ENCODE results near the gene CHI3L1. TPM values are rescaled to one million over a fixed set of nuclear protein-coding genes. Genes with fewer than 3 reads are reported as not detected.

CHI3L1 gene
- total RNA-seq, 1 donor from 2014 or later, result not detected

DNA sequence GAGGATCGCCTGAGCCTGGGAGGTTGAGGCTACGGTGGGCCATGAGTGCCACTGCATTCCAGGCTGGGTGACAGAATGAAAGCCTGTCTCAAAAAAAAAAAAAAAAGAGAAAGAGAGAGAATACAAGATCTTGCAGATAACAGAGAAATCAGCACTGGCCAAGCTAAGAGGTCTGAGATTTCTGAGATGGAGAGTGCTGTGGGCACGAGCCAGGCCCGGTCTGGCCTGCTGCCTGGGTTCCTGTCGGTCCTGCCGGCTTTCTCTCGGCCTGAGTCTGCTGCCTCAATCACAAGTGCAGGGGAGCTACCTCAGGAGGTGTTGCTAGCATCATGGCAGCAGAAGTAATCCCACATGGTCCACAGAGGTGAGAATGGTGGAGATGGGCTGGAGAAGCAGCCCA, 40.0 kb downstream of the CHI3L1 start:
- Mint-ChIP-seq H3K4me1 (ENCODE audit: low read depth) (no peaks in the 10 kb centered on the region), H3K9me3 (no peaks in the 10 kb centered on the region), H3K36me3 (ENCODE audit: low read depth) (no peaks in the 10 kb centered on the region), H3K27ac (no peak overlapping the region), H3K27me3 (ENCODE audit: insufficient read depth) (no peaks in the 10 kb centered on the region), H3K4me3 (no peak overlapping the region)
- intact Hi-C loops (cut with micrococcal nuclease), result no loop called here
- DNase-seq (ENCODE audit: low spot score), result no peak

DNA sequence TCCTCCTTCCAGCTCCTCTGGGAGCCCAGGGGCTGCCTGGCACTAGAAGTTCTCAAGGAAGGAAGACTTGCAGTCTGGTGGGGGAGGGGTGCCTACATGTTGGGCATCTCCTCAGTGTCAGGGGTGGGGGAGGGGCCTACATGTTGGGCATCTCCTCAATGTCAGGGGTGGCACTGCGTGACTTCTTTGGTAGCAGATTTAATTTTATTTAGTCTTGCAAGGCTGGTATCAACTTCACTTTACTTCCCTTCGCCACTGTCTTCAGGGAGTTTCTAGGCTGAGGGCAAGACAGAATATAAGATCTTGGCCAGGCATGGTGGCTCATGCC, 40.5 kb downstream of the CHI3L1 start:
- no peaks in the 10 kb centered on the region for H3K9me3 Mint-ChIP-seq
- H3K36me3 Mint-ChIP-seq (ENCODE audit: low read depth), result no peaks in the 10 kb centered on the region
- DNase-seq (ENCODE audit: low spot score), result no peak
- intact Hi-C loops (cut with micrococcal nuclease), result no loop called here
- H3K4me3 Mint-ChIP-seq, result no peak overlapping the region
- H3K4me1 Mint-ChIP-seq (ENCODE audit: low read depth), result no peaks in the 10 kb centered on the region
- H3K27me3 Mint-ChIP-seq (ENCODE audit: insufficient read depth), result no peaks in the 10 kb centered on the region
- H3K27ac Mint-ChIP-seq, result no peak overlapping the region

DNA sequence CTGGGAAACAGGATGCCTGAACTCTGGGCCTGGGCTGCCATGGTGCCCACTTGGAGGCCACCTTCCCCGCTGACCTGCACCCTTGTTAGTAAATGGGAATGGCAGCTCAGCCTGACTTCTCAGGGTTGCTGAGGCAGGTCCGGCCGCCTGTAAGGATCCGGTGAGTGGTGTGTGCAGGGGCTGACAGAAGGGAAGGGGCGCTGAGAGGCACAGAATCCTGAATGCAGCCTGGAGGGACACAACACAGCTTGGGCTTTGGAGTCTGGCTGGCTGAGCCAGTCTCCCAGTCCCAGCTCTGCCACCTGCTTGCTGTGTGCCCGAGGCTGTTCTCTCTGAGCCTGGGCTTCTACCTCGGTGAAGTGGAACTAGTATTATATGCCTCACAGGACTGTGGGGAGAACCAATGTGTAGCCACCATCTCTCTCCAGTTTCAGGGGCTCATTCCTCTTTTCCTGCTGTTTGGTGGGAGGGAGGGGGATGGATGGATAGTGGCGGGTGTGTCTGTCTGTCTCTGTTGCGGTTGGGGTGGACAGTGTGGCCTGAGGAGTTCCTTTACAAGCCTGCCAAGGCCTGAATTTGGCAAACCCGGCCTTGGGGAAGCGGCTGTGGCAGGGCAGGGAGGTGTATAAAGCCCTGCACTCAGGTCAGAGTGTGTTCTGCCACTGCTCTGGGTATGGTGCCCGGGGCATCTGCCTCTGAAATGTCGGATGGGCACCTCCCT, 41.0 kb downstream of the CHI3L1 start:
- no peak overlapping the region for H3K27ac Mint-ChIP-seq
- H3K4me1 Mint-ChIP-seq (ENCODE audit: low read depth), result no peaks in the 10 kb centered on the region
- DNase-seq (ENCODE audit: low spot score), result no peak
- intact Hi-C loops (cut with micrococcal nuclease), result no loop called here
- H3K27me3 Mint-ChIP-seq (ENCODE audit: insufficient read depth), result peaks cover 2% of the 10 kb centered on the region
- no peaks in the 10 kb centered on the region for H3K9me3 Mint-ChIP-seq
- no peak overlapping the region for H3K4me3 Mint-ChIP-seq
- H3K36me3 Mint-ChIP-seq (ENCODE audit: low read depth), result no peaks in the 10 kb centered on the region

DNA sequence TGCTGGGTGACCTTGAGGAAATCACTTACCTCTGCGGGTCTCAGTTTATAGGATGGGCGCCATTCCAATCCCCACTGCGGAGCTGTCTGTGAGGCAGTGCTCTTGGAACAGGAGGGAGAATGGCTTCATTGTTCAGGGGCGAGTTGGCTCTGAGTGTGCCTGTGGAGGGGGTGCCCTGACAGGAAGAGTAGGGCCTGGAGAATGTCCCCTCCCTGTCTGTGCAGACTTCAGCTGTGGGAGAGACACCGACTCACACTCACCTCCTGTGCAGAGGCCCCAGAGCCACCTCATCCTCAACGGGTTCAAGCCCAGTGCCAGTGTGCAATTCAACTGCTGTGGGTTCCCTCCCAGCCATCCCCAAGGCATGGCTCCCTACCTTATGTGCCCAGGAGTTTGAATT, 41.8 kb downstream of the CHI3L1 start:
- peaks cover 2% of the 10 kb centered on the region for H3K27me3 Mint-ChIP-seq (ENCODE audit: insufficient read depth)
- H3K9me3 Mint-ChIP-seq, result no peaks in the 10 kb centered on the region
- DNase-seq (ENCODE audit: low spot score), result no peak
- intact Hi-C loops (cut with micrococcal nuclease), result no loop called here
- H3K27ac Mint-ChIP-seq, result no peak overlapping the region
- no peaks in the 10 kb centered on the region for H3K4me1 Mint-ChIP-seq (ENCODE audit: low read depth)
- no peaks in the 10 kb centered on the region for H3K36me3 Mint-ChIP-seq (ENCODE audit: low read depth)
- H3K4me3 Mint-ChIP-seq, result no peak overlapping the region

DNA sequence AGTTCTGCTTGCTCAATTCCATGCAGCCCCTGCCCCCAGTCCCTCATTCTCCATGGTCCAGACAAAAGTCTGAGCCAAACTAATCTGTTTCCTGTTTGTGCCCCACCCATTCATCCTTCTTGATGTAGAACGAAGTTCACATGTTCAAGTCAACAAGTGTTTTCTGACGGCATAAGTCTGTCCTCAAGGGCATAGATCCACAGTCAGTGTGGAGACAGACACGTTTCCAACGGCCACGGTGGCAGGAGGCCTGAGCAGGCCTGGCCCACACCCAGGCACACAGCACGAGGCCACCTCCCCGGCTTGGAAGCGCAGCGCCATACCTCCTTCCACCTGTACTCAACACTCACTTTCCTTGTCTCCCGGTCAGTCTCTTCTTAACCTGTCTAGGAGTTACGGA, 42.9 kb downstream of the CHI3L1 start:
- Mint-ChIP-seq H3K4me1 (ENCODE audit: low read depth) (no peaks in the 10 kb centered on the region), H3K36me3 (ENCODE audit: low read depth) (no peaks in the 10 kb centered on the region), H3K27me3 (ENCODE audit: insufficient read depth) (peaks cover 2% of the 10 kb centered on the region), H3K27ac (no peak overlapping the region), H3K4me3 (no peak overlapping the region), H3K9me3 (no peaks in the 10 kb centered on the region)
- intact Hi-C loops (cut with micrococcal nuclease), result no loop called here
- no peak for DNase-seq (ENCODE audit: low spot score)

DNA sequence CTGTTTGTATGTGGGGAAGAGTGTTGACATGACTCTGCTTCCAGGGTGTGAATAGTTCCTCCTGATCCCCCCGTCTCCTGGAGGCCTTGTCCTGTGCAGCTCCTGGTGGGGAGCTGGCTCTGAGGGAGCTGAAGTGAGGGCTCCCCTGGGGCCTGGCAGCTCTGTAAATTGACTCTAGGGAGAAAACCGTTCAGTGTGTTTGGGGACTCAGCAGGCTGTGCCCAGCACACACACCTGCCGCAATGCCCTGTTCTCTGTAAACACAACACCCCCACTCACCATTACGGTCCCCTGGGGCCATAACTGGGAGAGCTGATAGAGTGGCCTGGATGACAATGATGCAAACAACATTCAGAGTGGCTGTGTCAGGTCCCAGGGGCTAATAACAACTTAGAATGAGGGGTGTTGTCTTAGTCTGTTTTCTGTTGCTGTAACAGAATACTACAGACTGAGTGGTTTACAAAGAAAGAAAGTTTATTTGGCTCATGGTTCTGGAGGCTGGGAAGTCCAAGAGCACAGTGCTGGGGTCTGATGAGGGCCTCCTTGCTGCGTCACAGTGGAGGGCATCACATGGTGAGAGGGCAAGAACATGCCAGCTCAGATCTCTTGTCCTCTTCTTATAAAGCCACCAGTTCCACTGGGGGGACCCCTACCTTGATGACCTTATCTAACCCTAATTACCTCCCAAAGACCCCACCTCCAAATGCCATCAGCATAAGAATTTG, 43.7 kb downstream of the CHI3L1 start:
- no peak for DNase-seq (ENCODE audit: low spot score)
- no peak overlapping the region for H3K4me3 Mint-ChIP-seq
- intact Hi-C loops (cut with micrococcal nuclease), result no loop called here
- H3K36me3 Mint-ChIP-seq (ENCODE audit: low read depth), result no peaks in the 10 kb centered on the region
- no peaks in the 10 kb centered on the region for H3K4me1 Mint-ChIP-seq (ENCODE audit: low read depth)
- H3K27ac Mint-ChIP-seq, result no peak overlapping the region
- no peaks in the 10 kb centered on the region for H3K9me3 Mint-ChIP-seq
- peaks cover 2% of the 10 kb centered on the region for H3K27me3 Mint-ChIP-seq (ENCODE audit: insufficient read depth)

DNA sequence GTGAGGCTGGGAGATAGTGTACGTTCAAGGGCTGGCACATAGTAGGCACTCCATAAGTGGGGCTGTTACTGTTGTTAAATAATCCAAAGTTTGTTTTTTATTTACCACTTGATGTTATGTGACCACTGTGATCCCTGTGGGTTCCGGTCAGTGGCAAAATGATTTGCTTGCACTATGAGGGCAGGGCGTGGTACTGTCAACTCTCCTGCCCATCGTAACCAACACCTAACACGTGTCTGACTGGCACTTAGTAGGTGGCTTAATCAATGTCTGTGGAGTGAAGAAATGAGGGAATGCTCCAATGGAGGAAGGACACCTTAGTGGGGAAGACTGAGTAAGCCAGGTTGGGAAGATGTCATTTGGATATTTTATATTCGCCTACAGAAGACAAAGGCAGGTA, 44.4 kb downstream of the CHI3L1 start:
- no peak overlapping the region for H3K27ac Mint-ChIP-seq
- peaks cover 2% of the 10 kb centered on the region for H3K27me3 Mint-ChIP-seq (ENCODE audit: insufficient read depth)
- H3K4me3 Mint-ChIP-seq, result no peak overlapping the region
- intact Hi-C loops (cut with micrococcal nuclease), result no loop called here
- no peak for DNase-seq (ENCODE audit: low spot score)
- no peaks in the 10 kb centered on the region for H3K36me3 Mint-ChIP-seq (ENCODE audit: low read depth)
- no peaks in the 10 kb centered on the region for H3K9me3 Mint-ChIP-seq
- no peaks in the 10 kb centered on the region for H3K4me1 Mint-ChIP-seq (ENCODE audit: low read depth)

DNA sequence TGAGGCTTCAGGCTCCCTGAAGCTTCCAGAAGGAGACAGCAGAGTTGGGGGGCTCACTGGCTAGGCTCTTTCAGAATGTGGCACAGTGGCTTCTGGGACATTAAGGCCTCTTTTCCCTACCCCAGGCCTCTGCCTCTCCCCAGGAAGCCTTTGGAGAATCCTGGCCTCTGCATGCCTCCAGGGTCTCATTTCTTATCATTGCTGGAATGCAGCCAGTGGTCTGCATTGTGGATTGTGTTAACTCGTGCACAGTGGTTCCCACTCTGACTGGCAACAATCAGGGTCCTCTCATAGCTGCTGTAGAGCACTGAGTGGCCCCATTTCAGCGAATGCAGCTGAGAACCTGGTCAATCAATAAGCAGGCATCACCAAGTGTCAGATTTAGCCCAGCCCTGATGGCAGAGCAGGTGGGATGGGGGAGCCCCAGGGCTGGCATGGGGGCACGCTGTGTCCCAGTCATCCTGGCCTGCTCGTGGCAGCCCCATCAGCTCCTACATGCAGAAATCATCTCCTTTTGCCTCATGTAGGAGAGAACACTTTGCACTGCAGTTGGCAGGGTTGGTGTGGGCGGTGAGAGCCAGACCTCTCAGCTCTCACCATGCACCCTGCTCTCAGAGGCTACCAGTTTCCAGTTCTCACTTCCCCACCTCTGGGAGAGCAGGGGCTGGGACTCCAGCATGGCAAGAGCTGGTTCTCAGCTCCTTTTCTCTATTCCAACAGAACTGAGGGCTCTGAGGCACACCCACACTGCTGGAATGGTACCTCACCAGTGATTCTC, 45.6 kb downstream of the CHI3L1 start:
- no peak overlapping the region for H3K4me3 Mint-ChIP-seq
- no peak overlapping the region for H3K27ac Mint-ChIP-seq
- H3K36me3 Mint-ChIP-seq (ENCODE audit: low read depth), result no peaks in the 10 kb centered on the region
- H3K9me3 Mint-ChIP-seq, result no peaks in the 10 kb centered on the region
- intact Hi-C loops (cut with micrococcal nuclease), result no loop called here
- H3K4me1 Mint-ChIP-seq (ENCODE audit: low read depth), result peaks cover 3% of the 10 kb centered on the region
- peaks cover 4% of the 10 kb centered on the region for H3K27me3 Mint-ChIP-seq (ENCODE audit: insufficient read depth)
- no peak for DNase-seq (ENCODE audit: low spot score)

DNA sequence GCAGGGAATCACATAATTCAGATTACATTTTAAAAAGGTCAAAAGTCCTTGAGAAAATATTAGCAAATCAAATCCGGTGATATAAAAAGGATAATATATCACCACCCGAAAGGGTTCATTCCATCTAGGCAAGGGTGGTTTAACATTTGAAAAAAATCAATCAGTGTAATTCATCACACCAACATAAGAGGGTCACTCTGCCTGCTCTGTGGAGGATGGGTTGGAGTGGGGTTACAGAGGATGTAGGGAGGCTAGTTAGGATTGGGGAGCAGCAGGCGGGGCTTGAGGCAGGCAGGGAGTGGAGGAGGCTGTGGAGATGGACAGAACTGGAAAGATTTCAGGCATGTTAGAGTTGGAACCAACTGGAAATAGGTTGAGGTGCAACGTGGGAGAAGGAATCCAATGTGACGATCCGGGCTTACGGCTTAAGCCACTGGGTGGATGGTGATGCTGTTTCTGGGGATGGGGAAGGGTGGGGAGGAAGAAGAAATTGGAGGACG, 46.5 kb downstream of the CHI3L1 start:
- intact Hi-C loops (cut with micrococcal nuclease), result no loop called here
- Mint-ChIP-seq H3K4me3 (no peak overlapping the region), H3K27me3 (ENCODE audit: insufficient read depth) (peaks cover 6% of the 10 kb centered on the region)

DNA sequence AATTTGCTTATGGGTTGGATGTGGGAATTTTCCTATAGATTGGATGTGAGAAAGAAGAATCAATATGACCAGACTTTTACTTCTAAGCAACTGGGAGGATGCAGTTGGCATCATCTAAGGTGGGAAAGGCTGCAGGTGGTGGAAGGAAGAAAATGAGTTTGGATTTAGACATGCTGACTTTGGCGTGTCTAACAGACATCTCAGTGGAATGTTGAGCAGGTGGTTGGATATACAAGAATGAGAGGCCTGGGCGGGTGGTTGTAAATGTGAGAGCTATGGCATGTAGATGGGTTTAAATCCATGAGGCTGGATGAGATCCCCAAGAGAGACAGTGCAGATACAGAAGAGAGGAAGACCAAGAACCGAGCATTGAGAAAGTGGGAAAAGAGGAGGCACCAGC, 48.4 kb downstream of the CHI3L1 start:
- Mint-ChIP-seq H3K36me3 (ENCODE audit: low read depth) (no peaks in the 10 kb centered on the region), H3K4me1 (ENCODE audit: low read depth) (peaks cover 6% of the 10 kb centered on the region), H3K27me3 (ENCODE audit: insufficient read depth) (peaks cover 6% of the 10 kb centered on the region), H3K4me3 (no peak overlapping the region), H3K27ac (no peak overlapping the region), H3K9me3 (no peaks in the 10 kb centered on the region)
- intact Hi-C loops (cut with micrococcal nuclease), result no loop called here
- no peak for DNase-seq (ENCODE audit: low spot score)

More for the DNA sequence above, 46.5 kb downstream of the CHI3L1 start:
- no peak for DNase-seq (ENCODE audit: low spot score)
- Mint-ChIP-seq H3K27ac (no peak overlapping the region), H3K9me3 (no peaks in the 10 kb centered on the region), H3K4me1 (ENCODE audit: low read depth) (peaks cover 6% of the 10 kb centered on the region), H3K36me3 (ENCODE audit: low read depth) (no peaks in the 10 kb centered on the region)

DNA sequence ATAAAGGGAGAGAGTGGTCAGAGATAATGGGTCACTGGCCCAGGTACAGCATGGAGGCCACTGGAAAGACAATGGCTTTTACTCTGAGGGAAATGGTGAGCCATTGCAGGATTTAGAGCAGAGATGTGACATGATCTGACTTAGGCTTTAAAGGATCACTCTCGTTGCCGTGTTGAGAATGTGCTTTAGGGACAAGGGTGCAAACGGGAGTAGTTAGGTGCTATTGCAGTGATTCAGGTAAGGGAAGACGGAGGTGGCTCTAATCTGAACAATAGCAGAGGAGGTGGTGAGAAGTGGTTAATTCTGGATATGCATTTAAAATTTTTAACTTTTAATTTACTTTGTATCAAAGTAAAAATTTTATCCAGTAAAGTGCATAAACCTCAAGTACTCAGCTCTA, 49.2 kb downstream of the CHI3L1 start:
- no peak overlapping the region for H3K4me3 Mint-ChIP-seq
- no peaks in the 10 kb centered on the region for H3K36me3 Mint-ChIP-seq (ENCODE audit: low read depth)
- no peaks in the 10 kb centered on the region for H3K9me3 Mint-ChIP-seq
- intact Hi-C loops (cut with micrococcal nuclease), result no loop called here
- DNase-seq (ENCODE audit: low spot score), result no peak
- peaks cover 6% of the 10 kb centered on the region for H3K4me1 Mint-ChIP-seq (ENCODE audit: low read depth)
- peaks cover 6% of the 10 kb centered on the region for H3K27me3 Mint-ChIP-seq (ENCODE audit: insufficient read depth)
- no peak overlapping the region for H3K27ac Mint-ChIP-seq

DNA sequence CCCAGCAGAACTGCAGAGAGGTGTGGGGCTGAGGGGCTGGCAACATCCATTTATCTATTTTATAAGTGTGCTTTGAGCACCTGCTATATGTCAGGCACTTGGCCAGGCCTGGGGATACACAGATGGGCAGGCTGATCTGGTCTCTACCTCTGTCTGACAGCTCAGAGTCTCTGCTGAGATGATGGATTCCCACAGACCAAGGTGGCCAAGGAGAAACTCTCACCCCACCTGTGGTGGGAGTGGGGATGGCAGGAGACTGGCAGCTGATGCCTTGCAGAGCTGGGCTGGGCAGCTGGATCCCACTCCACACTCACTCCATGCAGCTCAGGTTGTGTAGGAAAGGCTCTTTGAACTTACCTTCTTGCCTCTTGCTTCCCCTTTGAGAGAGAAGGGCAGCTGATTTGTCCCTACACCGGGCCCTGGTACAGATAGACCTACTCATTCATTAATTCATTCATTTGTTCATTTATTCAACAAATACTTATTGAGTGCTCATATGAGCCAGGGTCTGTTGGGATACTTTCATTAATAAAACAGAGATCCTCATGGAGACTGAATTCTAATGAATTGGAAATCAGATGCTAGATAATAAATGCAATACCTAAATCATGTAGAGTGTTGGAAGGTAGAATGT, 50.0 kb downstream of the CHI3L1 start:
- peaks cover 6% of the 10 kb centered on the region for H3K4me1 Mint-ChIP-seq (ENCODE audit: low read depth)
- H3K9me3 Mint-ChIP-seq, result no peaks in the 10 kb centered on the region
- no peak overlapping the region for H3K27ac Mint-ChIP-seq
- peaks cover 6% of the 10 kb centered on the region for H3K27me3 Mint-ChIP-seq (ENCODE audit: insufficient read depth)
- no peak overlapping the region for H3K4me3 Mint-ChIP-seq
- no peak for DNase-seq (ENCODE audit: low spot score)
- intact Hi-C loops (cut with micrococcal nuclease), result no loop called here
- no peaks in the 10 kb centered on the region for H3K36me3 Mint-ChIP-seq (ENCODE audit: low read depth)

Data from activated T-helper 1 cell treated with anti-CD3 and anti-CD28 coated beads, Interleukin-12 subunit alpha, Interleukin-12 subunit beta, Interleukin-2, Interleukin-4 antibody, amounts not matched to agents 30 ng/mL and 10 ng/mL and 1 ng/mL, durations not matched to agents 14 hours and 24 hours and 36 hours (primary cell).